Measurements from ENCODE around the gene ZBTB5. TPM values are rescaled to one million over a fixed set of nuclear protein-coding genes. Genes with fewer than 3 reads are reported as not detected.
"Not testable (repeated sequence)": the region's sequence is repeated elsewhere in the genome, so short reads cannot be mapped to it uniquely, and the experiment has no call there.

Gene ZBTB5
- total RNA-seq, 1 donor from 2014 or later, result 4.4 TPM

DNA sequence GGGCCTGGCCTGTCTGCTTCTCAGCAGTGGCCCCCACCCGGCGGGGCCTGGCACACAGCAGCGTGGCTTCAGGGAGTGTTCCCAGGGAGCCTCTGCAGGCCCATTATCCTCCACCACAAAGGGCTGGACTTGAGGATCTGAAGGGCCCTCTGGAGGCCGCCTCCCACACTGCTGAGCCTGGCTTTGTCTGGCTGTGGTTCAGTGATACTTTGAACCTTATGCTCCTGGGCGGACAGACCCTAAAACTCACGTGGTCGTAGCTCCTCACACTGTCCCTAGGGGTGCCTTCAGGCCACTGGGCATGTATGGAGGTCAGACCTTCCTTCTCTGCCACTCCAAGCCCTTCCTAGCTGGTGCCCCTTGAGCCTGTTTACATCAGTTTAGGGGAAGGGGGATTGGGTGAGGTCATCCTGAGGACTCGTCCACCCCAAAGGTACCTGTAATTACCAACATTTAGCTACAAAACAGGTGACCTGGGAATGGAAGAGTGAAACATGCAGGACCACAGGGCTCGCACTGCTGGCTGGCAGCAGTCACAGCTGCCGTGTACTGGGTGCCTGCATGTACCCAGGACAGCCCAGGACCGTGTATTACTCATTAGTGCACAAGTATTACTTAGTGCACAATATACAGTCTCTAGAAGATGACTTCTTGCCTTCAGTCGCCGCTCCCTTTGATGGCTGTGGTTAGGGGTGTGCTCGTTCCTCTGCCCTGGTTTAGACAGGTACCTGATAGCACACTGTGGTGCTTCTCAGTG, 34.2 kb downstream of the ZBTB5 start:
- intact Hi-C loops (cut with DNase I), result no loop called here

GRCh38 chr9:37429441-37430285, 35.6 kb downstream of the ZBTB5 start:
- no peak for ATAC-seq (ENCODE audit: poor library complexity)
- intact Hi-C loops (cut with DNase I), result no loop called here

More for the DNA sequence above, 34.2 kb downstream of the ZBTB5 start:
- ATAC-seq (ENCODE audit: poor library complexity), result peak; percentile 14
- no peak for DNase-seq

GRCh38 chr9:37428345-37428744, 36.9 kb downstream of the ZBTB5 start:
- intact Hi-C loops (cut with DNase I), result no loop called here

More at GRCh38 chr9:37429441-37430285, 35.6 kb downstream of the ZBTB5 start:
- no peak for DNase-seq

DNA sequence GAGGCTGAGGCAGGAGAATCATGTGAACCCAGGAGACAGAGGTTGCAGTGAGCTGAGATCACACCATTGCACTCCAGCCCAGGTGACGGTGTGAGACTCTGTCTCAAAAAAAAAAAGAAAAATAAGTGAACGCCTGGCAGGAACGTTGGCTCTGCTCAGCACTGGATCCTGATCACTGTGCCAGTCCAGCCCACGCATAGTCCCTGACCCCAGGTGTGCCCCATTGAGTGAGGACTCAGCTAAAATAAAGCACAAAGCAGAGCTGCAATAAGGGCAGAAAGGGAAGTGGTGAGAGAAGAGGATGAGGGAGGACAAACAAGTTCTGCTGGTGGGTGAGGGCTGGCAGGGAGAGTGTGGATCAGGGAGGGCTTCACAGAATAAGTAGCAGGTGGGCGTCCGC, 38.4 kb downstream of the ZBTB5 start:
- no peak for ATAC-seq (ENCODE audit: poor library complexity)
- intact Hi-C loops (cut with DNase I), result no loop called here

More at GRCh38 chr9:37428345-37428744, 36.9 kb downstream of the ZBTB5 start:
- DNase-seq, result no peak
- ATAC-seq (ENCODE audit: poor library complexity), result no peak

GRCh38 chr9:37426431-37426830, 38.8 kb downstream of the ZBTB5 start:
- DNase-seq; intact Hi-C loops (cut with DNase I); ATAC-seq (ENCODE audit: poor library complexity): not testable (repeated sequence)

More for the DNA sequence above, 38.4 kb downstream of the ZBTB5 start:
- DNase-seq, result no peak

DNA sequence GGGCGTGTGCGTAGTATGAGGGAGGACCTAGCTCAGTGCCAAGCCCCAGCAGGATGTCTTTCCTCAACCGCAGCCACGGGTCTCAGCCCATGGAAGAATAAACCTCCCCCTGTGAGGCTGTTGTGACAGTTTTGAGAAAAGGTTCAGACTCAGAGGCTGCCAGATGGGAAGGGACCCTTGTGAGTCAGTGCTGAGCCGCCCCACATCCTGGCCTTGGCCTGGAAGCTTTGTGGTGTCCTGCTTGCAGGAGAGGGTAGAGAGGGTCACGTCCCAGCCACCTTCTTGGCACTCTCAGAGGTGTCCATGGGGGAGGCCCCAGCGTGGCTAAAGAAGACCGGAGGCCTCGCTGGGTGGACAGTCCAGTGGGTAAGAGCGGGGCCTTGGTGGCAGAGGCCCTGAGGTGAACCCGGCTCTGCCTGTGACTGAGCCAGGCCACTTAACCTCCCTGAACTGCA, 39.9 kb downstream of the ZBTB5 start:
- ATAC-seq (ENCODE audit: poor library complexity) (no peak), DNase-seq (no peak)
- intact Hi-C loops (cut with DNase I), result no loop called here

DNA sequence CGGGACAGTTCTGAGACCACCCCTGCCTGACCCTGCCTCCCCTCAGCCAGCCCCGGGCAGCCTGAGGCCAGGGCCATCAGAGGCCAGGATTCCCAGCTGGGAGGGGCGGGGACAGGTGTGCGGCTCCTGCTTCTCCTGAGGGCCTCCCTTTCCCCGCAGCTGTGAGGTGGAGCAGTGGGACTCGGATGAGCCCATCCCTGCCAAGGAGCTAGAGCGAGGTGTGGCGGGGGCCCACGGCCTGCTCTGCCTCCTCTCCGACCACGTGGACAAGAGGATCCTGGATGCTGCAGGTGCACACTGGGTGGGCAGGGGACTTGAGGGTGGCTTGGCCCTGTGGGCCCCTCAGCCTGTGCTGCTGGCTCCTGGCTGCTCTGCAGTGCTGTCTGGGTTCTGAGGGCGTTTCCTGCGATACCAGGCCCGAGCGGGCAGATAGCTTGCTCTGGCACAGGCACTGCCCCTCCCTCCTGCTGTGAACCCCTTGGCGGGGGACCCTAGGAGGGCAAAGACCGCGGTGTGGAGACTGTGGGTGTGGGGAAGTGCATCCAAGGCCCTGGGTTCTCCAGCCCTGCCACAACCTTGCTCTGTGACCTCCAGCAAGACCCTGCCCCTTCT, 40.5 kb downstream of the ZBTB5 start:
- intact Hi-C loops (cut with DNase I), result no loop called here
- DNase-seq, result no peak
- ATAC-seq (ENCODE audit: poor library complexity), result no peak

DNA sequence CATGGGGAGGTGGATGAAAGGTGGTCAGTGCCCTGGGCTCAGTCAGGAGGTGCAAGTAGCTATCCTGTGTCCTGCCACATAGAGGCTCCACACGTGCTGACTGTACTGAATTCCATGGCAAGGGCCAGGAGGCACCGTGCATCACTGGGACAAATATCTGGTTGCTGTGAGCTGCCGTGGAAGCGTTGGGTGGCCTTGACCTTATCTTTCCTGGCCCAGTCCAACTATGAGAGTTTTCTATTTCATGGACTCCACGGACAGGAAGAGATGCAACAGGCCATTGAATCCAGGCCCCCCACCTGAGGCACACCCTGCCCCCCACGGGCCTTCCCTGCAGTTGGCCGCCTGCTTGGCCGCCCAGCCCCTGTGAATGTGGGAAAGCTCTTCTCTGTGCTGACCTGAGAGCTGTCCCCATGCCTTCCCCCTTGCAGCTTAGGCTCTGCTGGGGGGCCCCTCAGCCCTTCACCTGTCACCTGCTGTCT, 41.0 kb downstream of the ZBTB5 start:
- no peak for DNase-seq
- intact Hi-C loops (cut with DNase I), result no loop called here
- no peak for ATAC-seq (ENCODE audit: poor library complexity)

DNA sequence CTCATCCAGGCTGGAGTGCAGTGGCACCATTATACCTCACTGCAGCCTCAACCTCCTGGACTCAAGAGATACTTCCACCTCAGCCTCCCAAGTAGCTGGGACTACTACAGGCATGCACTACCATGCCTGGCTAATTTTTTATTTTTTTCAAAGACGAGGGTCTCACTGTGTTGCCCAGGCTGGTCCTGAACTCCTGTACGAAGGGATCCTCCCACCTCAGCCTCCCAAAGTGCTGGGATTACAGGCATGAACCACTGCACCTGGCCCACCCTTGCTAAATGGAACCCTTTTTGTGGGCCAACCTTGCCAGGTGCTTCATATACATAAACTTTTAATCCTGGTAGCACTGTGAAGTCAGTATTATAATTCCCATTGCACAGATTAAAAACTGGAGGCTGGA, 41.7 kb downstream of the ZBTB5 start:
- intact Hi-C loops (cut with DNase I), result no loop called here
- ATAC-seq (ENCODE audit: poor library complexity) (no peak), DNase-seq (no peak)

- ATAC-seq (ENCODE audit: poor library complexity) (peak; percentile 99), DNase-seq (peak; percentile 95)
- intact Hi-C loops (cut with DNase I), result no loop called here
These were observed 42.8 kb downstream of the ZBTB5 start, which contains the start of gene GRHPR for GRCh38 chr9:37422289-37423104. GRHPR (plus strand) TSS chr9:37422696; CDS start chr9:37422751, 55 bp downstream.

- ATAC-seq (ENCODE audit: poor library complexity) (no peak), DNase-seq (no peak)
- intact Hi-C loops (cut with DNase I), result no loop called here
These were observed 43.3 kb downstream of the ZBTB5 start for GRCh38 chr9:37421914-37422288.

GRCh38 chr9:37420271-37421215, 44.7 kb downstream of the ZBTB5 start:
- ATAC-seq (ENCODE audit: poor library complexity) (no peak), DNase-seq (no peak)
- intact Hi-C loops (cut with DNase I), result no loop called here

- intact Hi-C loops (cut with DNase I), result loop anchor here (10.0 kb wide), 1 partner anchor 66 kb away; the partner anchor contains the start of gene POLR1E
- no peak for DNase-seq
- no peak for ATAC-seq (ENCODE audit: poor library complexity)
These were observed 46.0 kb downstream of the ZBTB5 start for GRCh38 chr9:37419204-37419603.

DNA sequence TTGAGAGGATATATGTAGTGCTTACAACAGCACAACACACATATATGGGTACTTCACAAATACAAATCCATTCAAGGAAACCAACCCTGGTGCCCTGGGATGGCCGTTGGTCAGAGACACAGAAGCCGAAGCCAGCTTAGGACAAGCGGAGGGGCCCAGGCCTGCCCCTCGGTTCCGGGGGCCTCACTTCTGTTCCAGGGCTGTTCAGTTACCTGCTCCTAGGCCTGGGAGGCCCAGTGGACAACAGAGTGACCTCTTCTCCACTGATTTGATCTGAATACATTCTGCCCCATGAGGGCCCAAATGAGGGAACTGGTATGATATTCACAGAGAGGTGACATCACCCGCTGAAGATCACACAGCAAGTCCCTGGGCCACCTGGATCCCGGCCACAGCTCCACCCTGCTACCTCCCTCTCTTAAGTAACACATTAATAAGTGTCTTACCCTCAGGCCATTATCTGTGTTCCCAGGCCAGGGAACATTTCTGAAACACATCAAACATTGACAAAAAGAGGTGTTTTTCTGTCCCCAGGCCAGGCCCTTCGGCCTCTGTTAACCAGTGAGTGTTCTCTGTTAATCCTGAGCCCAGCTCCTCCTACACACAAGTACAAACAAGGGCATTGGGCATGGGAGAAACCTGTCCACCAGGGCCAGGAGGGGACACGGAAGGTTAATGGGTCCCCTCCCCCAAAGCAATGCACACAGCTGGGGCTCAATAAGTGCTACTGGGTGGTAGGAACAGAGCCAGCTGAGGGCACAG, 47.2 kb downstream of the ZBTB5 start:
- DNase-seq (no peak), ATAC-seq (ENCODE audit: poor library complexity) (no peak)
- intact Hi-C loops (cut with DNase I), result loop anchor here (10.0 kb wide), 1 partner anchor 67 kb away; the partner anchor contains the start of gene POLR1E

- ATAC-seq (ENCODE audit: poor library complexity) (no peak), DNase-seq (no peak)
- intact Hi-C loops (cut with DNase I), result loop anchor here (10.0 kb wide), 1 partner anchor 67 kb away; the partner anchor contains the start of gene POLR1E
These were observed 47.9 kb downstream of the ZBTB5 start for GRCh38 chr9:37417252-37417803.
